Endothelial cell of umbilical vein (primary cell): Measurements from ENCODE around the gene RPL35. TPM values are rescaled to one million over a fixed set of nuclear protein-coding genes. Genes with fewer than 3 reads are reported as not detected.

Source experiments
- BruUV-seq: library from RNA; stranded (reverse); fragments of 400-500 nt; replicated peaks from 2 replicates; lab custom pipeline; 2021; lab: Mats Ljungman, UMichigan
- CTCF ChIA-PET: fragments of 300-600, 350-600 bp; sonication (Branson Sonifier 250); formaldehyde crosslinking; loops from one replicate; lab custom pipeline; 2021; ENCODE audit warnings: antibody characterized with exemption, inconsistent platforms; lab: Charles Lee
- POLR2A ChIA-PET: fragments of 300-600, 350-600 bp; sonication (Branson Sonifier 250); formaldehyde crosslinking; loops from one replicate; lab custom pipeline; 2021; ENCODE audit warnings: antibody characterized with exemption, inconsistent platforms; lab: Charles Lee
- DNase-seq: peaks from one replicate; pipeline ENCODE4 v3.0.0-alpha.2; 2011; ENCODE audit warnings: low read depth, low spot score
- FAIRE-seq: peaks from 2 replicates; lab custom pipeline; 2011; peaks lifted over from hg19 to GRCh38; lab: Jason Lieb, UNC
- H2AFZ ChIP-seq: 2 replicates; pipeline ENCODE4 v1.6.0; 2012; ENCODE audit warnings: low read depth, low read length, control low read depth, inconsistent platforms
- H3K27ac ChIP-seq: 2 replicates; pipeline ENCODE4 v1.5.1; 2011; ENCODE audit warnings: low read depth, mild to moderate bottlenecking, control low read depth, low read length, moderate library complexity; ENCODE audit not compliant: insufficient read depth
- H3K27me3 ChIP-seq, 2 experiments: 2 replicates each; pipeline versions ENCODE4 v1.6.0 to v1.6.1; 2011; ENCODE audit warnings: low read length in 2 of 2, mixed read lengths in 1 of 2; ENCODE audit not compliant: control insufficient read depth in 2 of 2, insufficient read depth in 2 of 2
- H3K36me3 ChIP-seq, 2 experiments: 2 replicates in 1 of 2; 3 replicates in 1 of 2; pipeline ENCODE4 v1.5.1; 2011; ENCODE audit warnings: low read length in 2 of 2, mild to moderate bottlenecking in 1 of 2, moderate library complexity in 1 of 2; ENCODE audit not compliant: control insufficient read depth in 2 of 2, insufficient read depth in 2 of 2; ENCODE audit errors: extremely low read depth in 1 of 2
- H3K4me1 ChIP-seq: 3 replicates; pipeline ENCODE4 v1.5.1; 2011; ENCODE audit warnings: mild to moderate bottlenecking, low read length; ENCODE audit not compliant: control insufficient read depth, insufficient read depth; ENCODE audit errors: extremely low read depth
- H3K4me2 ChIP-seq: 2 replicates; pipeline ENCODE4 v1.6.1; 2011; ENCODE audit warnings: low read length, control low read depth, mixed read lengths; ENCODE audit not compliant: insufficient read depth
- H3K4me3 ChIP-seq, 3 experiments: fragments of 200-600 bp in 1 of 3; sonication (generic), shearing (Covaris generic) in 1 of 3; replicated peaks in 1 of 3; 2 replicates each; pipeline ENCODE4 v1.5.1; 2011 to 2016; ENCODE audit warnings: control low read depth in 3 of 3, low read length in 3 of 3, mild to moderate bottlenecking in 2 of 3, inconsistent platforms in 1 of 3, low read depth in 1 of 3, moderate library complexity in 1 of 3; ENCODE audit not compliant: insufficient read depth in 1 of 3
- H3K79me2 ChIP-seq: 2 replicates; pipeline ENCODE4 v1.6.0; 2012; ENCODE audit warnings: low read length, inconsistent platforms; ENCODE audit not compliant: control insufficient read depth, insufficient read depth
- H3K9ac ChIP-seq: replicated peaks from 2 replicates; pipeline ENCODE3; 2011; ENCODE audit warnings: low read length, control low read depth; ENCODE audit not compliant: insufficient read depth; ENCODE audit errors: extremely low read depth
- H3K9me1 ChIP-seq: replicated peaks from 3 replicates; pipeline ENCODE4 v1.6.0; 2011; ENCODE audit warnings: mild to moderate bottlenecking, low read length; ENCODE audit not compliant: control insufficient read depth, insufficient read depth; ENCODE audit errors: extremely low read depth
- H3K9me3 ChIP-seq: replicated peaks from 2 replicates; pipeline ENCODE4 v1.5.1; 2012; ENCODE audit warnings: low read length, inconsistent platforms; ENCODE audit not compliant: control insufficient read depth, insufficient read depth
- H4K20me1 ChIP-seq: replicated peaks from 2 replicates; pipeline ENCODE3; 2011; ENCODE audit warnings: mild to moderate bottlenecking, low read length; ENCODE audit not compliant: control insufficient read depth, insufficient read depth; ENCODE audit errors: extremely low read depth
- CTCF ChIP-seq, 2 donors: IDR thresholded peaks; 1 replicate in 1 of 2; 2 replicates in 1 of 2; pipeline ENCODE4 v1.5.1; 2011; ENCODE audit warnings: low read length in 2 of 2, mild to moderate bottlenecking in 2 of 2, moderate library complexity in 2 of 2, control low read depth in 1 of 2, inconsistent platforms in 1 of 2, low read depth in 1 of 2; ENCODE audit not compliant: insufficient read depth in 1 of 2; ENCODE audit errors: extremely low read depth in 1 of 2
- EZH2 ChIP-seq: IDR thresholded peaks from 2 replicates; pipeline ENCODE4 v1.6.1; 2012; ENCODE audit warnings: borderline replicate concordance, low read depth, mild to moderate bottlenecking, moderate library complexity, low read length, inconsistent platforms; ENCODE audit not compliant: severe bottlenecking
- FOS ChIP-seq: IDR thresholded peaks from 2 replicates; pipeline ENCODE4 v1.6.1; 2011; ENCODE audit warnings: mild to moderate bottlenecking, low read length, moderate library complexity, borderline replicate concordance; ENCODE audit not compliant: insufficient read depth
- GATA2 ChIP-seq: IDR thresholded peaks from 2 replicates; pipeline ENCODE4 v1.7.0; 2011; ENCODE audit warnings: low read depth, mild to moderate bottlenecking, moderate library complexity, mixed read lengths, low read length; ENCODE audit not compliant: insufficient read length, insufficient read depth
- JUN ChIP-seq: IDR thresholded peaks from 2 replicates; pipeline ENCODE4 v1.6.1; 2011; ENCODE audit warnings: borderline replicate concordance, low read depth; ENCODE audit not compliant: insufficient read length, insufficient read depth
- MAX ChIP-seq: IDR thresholded peaks from 2 replicates; pipeline ENCODE4 v1.6.1; 2011; ENCODE audit not compliant: insufficient read depth, insufficient read length
- MYC ChIP-seq: IDR thresholded peaks from one replicate; pipeline ENCODE4 v1.6.1; 2011; ENCODE audit warnings: mild to moderate bottlenecking, low read depth, low read length
- POLR2A ChIP-seq: IDR thresholded peaks from 2 replicates; pipeline ENCODE4 v1.6.1; 2012; ENCODE audit warnings: low read depth, mild to moderate bottlenecking, control low read depth, low read length
- POLR2AphosphoS5 ChIP-seq: IDR thresholded peaks from 2 replicates; pipeline ENCODE4 v1.6.1; 2012; ENCODE audit warnings: low read depth, mild to moderate bottlenecking, control low read depth, low read length, moderate library complexity; ENCODE audit not compliant: insufficient read depth
- dilution Hi-C: fragments of 300-500 bp; cut with MboI; formaldehyde crosslinking; loops from one replicate; pipeline ENCODE4 v1.15.0; 2019; ENCODE audit warnings: low sequenced_read_pairs; ENCODE audit not compliant: extremely low pct_ligation_motif_present
- intact Hi-C: fragments of 100-400 bp; cut with micrococcal nuclease; formaldehyde crosslinking; loops from one replicate; pipeline ENCODE4 v1.10.0; 2022
- polyA plus RNA-seq, 4 experiments: library from polyadenylated mRNA; depleted of rRNA in 3 of 4; stranded (reverse) in 3 of 4; unstranded in 1 of 4; fragments of >200 nt; gene quantifications; 2 replicates each; pipeline versions ENCODE4 v1.2.1 to v1.2.3, GENCODE V29; 2011 to 2012; ENCODE audit warnings: missing spikeins in 1 of 4
- total RNA-seq: library from RNA; stranded (reverse); gene quantifications from 2 replicates; pipeline ENCODE4 v1.2.3, GENCODE V29; 2021

The RPL35 gene
- total and polyA plus RNA-seq, 2 donors (not counting 3 experiments of a cell fraction or from before 2014, with no cell fraction given) = 1,230 to 2,206 TPM

GRCh38 chr9:124881138-124881743 lies 19.5 kb upstream of the RPL35 start:
- Histone ChIP-seq H3K4me1 (no peaks in the 10 kb centered on the region), H3K9ac (no peak overlapping the region), H3K36me3 (peaks cover 21 to 35% of the 10 kb centered on the region in 2 experiments), H3K4me3 (no peak overlapping the region), H3K4me2 (no peak overlapping the region), H3K27me3 (no peaks in the 10 kb centered on the region), H4K20me1 (no peaks in the 10 kb centered on the region), H3K9me1 (no peaks in the 10 kb centered on the region), H3K27ac (no peak overlapping the region), H3K79me2 (peaks cover 3% of the 10 kb centered on the region), H3K9me3 (no peaks in the 10 kb centered on the region), H2AFZ (no peak overlapping the region)
- intact Hi-C loops = no loop called here
- TF ChIP-seq JUN (no peak), MAX (no peak), GATA2 (no peak), CTCF (IDR thresholded peaks at IDR 0.05; ENCODE audit: extremely low read depth in 1 of 2, insufficient read depth in 1 of 2, low read depth in 1 of 2, low read length in 2 of 2) (no peak), MYC (no peak), EZH2 (no peak), FOS (no peak), POLR2A (no peak), POLR2AphosphoS5 (no peak)
- ChIA-PET CTCF (interaction anchor here (1.1 to 1.7 kb wide), 3 partner anchors 10 to 28 kb away, joined by 3 to 6 read pairs (median 4); partner anchors contain the start of gene WDR38), POLR2A (interaction anchor here (0.6 kb wide), 1 partner anchor 360 kb away, joined by 3 read pairs; no protein-coding TSS in a partner anchor)
- DNase-seq (no peak), FAIRE-seq (no peak)
- dilution Hi-C loops = no loop called here
- no TSS peak for BruUV-seq
